GM12878 (cell line): ENCODE results near the gene RAB8A.
A peak's percentile ranks its signal among the peaks of the same experiment; 100 is the strongest.

Experiments used
- CTCF ChIP-seq, 3 experiments: IDR thresholded peaks in 2 of 3; conservative IDR thresholded peaks in 1 of 3; 2 replicates each; pipeline ENCODE4 v1.5.1; 2011; ENCODE audit warnings: low read depth in 3 of 3, low read length in 3 of 3, mild to moderate bottlenecking in 3 of 3, control low read depth in 2 of 3, moderate library complexity in 2 of 3, inconsistent platforms in 1 of 3, mixed read lengths in 1 of 3; ENCODE audit not compliant: control insufficient read depth in 2 of 3, insufficient read depth in 1 of 3; ENCODE audit errors: extremely low read depth in 1 of 3
- EED ChIP-seq: sonication (generic); IDR thresholded peaks from 2 replicates; pipeline ENCODE4 v1.6.1; 2016; ENCODE audit warnings: antibody characterized with exemption, low read depth
- JUNB ChIP-seq: IDR thresholded peaks from 2 replicates; pipeline ENCODE4 v1.6.1; 2016; ENCODE audit warnings: antibody characterized with exemption, mild to moderate bottlenecking
- MEF2A ChIP-seq: IDR thresholded peaks from 2 replicates; pipeline ENCODE4 v1.6.1; 2011; ENCODE audit warnings: low read depth, mild to moderate bottlenecking, low read length, moderate library complexity; ENCODE audit not compliant: insufficient read depth
- POLR2AphosphoS2 ChIP-seq: IDR thresholded peaks from 2 replicates; pipeline ENCODE4 v1.6.1; 2011; ENCODE audit warnings: low read depth, mild to moderate bottlenecking, low read length, improper control_type of control experiment, moderate library complexity
- RCOR1 ChIP-seq: conservative IDR thresholded peaks from 2 replicates; pipeline ENCODE4 v1.6.1; 2012; ENCODE audit warnings: low read depth, low read length, improper control_type of control experiment
- SMAD1 ChIP-seq: fragments of 450-650 bp; IDR thresholded peaks from 2 replicates; pipeline ENCODE4 v1.6.1; 2018; ENCODE audit warnings: mild to moderate bottlenecking, low read depth; ENCODE audit not compliant: partially characterized antibody
- SP1 ChIP-seq: IDR thresholded peaks from one replicate; pipeline ENCODE4 v1.6.1; 2011; ENCODE audit warnings: low read depth, low read length
- TAF1 ChIP-seq: IDR thresholded peaks from 2 replicates; pipeline ENCODE4 v1.6.1; 2011; ENCODE audit warnings: mild to moderate bottlenecking, low read depth, low read length, borderline replicate concordance
- USF2 ChIP-seq: IDR thresholded peaks from 2 replicates; pipeline ENCODE4 v1.6.1; 2011; ENCODE audit warnings: low read depth, low read length, improper control_type of control experiment, borderline replicate concordance
- TF ChIP-seq, protein P1 (sequence below): fragments of 450-650 bp; IDR thresholded peaks from 2 replicates; pipeline ENCODE4 v1.6.1; 2017; ENCODE audit warnings: mild to moderate bottlenecking, moderate library complexity

DNA sequence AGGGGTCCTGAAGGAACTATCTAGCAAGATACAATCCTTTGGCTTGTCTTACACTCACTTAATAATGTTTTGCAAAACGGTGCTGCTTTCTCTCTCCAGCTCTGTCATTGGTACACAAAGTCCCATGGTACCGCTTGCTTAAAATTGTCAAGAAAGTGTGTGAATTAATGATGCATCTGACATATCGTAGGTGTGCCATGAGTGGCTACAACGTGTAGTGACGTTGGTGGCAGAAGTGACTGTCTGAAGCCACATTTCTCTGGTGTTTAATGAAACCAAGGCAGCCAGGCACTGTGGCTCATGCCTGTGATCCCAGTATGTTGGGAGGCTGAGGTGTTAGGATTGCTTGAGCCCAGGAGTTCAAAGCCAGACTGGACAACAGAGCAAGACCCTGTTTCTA is 34.4 kb downstream of the RAB8A start:
- no peak for TF ChIP-seq RCOR1
- TF ChIP-seq SMAD1: no peak
- TF ChIP-seq USF2: no peak
- no peak for TF ChIP-seq CTCF (IDR thresholded peaks at IDR 0.05 in 2 of 3, conservative IDR thresholded peaks at IDR 0.05 in 1 of 3; ENCODE audit: control insufficient read depth in 2 of 3, extremely low read depth in 1 of 3, insufficient read depth in 1 of 3, low read depth in 3 of 3, low read length in 3 of 3)
- TF ChIP-seq JUNB: no peak
- TF ChIP-seq SP1: no peak
- no peak for TF ChIP-seq MEF2A
- no peak for TF ChIP-seq TAF1
- TF ChIP-seq EED: no peak
- TF ChIP-seq, protein P1, sequence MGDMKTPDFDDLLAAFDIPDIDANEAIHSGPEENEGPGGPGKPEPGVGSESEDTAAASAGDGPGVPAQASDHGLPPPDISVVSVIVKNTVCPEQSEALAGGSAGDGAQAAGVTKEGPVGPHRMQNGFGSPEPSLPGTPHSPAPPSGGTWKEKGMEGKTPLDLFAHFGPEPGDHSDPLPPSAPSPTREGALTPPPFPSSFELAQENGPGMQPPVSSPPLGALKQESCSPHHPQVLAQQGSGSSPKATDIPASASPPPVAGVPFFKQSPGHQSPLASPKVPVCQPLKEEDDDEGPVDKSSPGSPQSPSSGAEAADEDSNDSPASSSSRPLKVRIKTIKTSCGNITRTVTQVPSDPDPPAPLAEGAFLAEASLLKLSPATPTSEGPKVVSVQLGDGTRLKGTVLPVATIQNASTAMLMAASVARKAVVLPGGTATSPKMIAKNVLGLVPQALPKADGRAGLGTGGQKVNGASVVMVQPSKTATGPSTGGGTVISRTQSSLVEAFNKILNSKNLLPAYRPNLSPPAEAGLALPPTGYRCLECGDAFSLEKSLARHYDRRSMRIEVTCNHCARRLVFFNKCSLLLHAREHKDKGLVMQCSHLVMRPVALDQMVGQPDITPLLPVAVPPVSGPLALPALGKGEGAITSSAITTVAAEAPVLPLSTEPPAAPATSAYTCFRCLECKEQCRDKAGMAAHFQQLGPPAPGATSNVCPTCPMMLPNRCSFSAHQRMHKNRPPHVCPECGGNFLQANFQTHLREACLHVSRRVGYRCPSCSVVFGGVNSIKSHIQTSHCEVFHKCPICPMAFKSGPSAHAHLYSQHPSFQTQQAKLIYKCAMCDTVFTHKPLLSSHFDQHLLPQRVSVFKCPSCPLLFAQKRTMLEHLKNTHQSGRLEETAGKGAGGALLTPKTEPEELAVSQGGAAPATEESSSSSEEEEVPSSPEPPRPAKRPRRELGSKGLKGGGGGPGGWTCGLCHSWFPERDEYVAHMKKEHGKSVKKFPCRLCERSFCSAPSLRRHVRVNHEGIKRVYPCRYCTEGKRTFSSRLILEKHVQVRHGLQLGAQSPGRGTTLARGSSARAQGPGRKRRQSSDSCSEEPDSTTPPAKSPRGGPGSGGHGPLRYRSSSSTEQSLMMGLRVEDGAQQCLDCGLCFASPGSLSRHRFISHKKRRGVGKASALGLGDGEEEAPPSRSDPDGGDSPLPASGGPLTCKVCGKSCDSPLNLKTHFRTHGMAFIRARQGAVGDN: no peak
- TF ChIP-seq POLR2AphosphoS2: 0 out of 2 replicates have a peak, but pooled peaks have one; percentile 28
